NB4 (cell line): ENCODE results near the gene POU6F2.

Source experiments
- MAX ChIP-seq: IDR thresholded peaks from 2 replicates; pipeline ENCODE4 v1.6.1; 2011; ENCODE audit warnings: low read depth, low read length
- MYC ChIP-seq: IDR thresholded peaks from 2 replicates; pipeline ENCODE4 v1.6.1; 2011; ENCODE audit warnings: low read depth, low read length

- TF ChIP-seq MAX (no peak), MYC (no peak)
Observed at GRCh38 chr7:39338716-39339115, 361.0 kb downstream of the POU6F2 start.
